HG03378 (cell line): ENCODE results near the gene C9orf72.
A peak's percentile ranks its signal among the peaks of the same experiment; 100 is the strongest.

Source experiments
- ATAC-seq: cut with Tn5 transposase; IDR thresholded peaks from one replicate; pipeline ENCODE4 v1.9.1; 2021; ENCODE audit warnings: mild to moderate bottlenecking, moderate library complexity; ENCODE audit not compliant: unreplicated experiment

The C9orf72 gene

DNA sequence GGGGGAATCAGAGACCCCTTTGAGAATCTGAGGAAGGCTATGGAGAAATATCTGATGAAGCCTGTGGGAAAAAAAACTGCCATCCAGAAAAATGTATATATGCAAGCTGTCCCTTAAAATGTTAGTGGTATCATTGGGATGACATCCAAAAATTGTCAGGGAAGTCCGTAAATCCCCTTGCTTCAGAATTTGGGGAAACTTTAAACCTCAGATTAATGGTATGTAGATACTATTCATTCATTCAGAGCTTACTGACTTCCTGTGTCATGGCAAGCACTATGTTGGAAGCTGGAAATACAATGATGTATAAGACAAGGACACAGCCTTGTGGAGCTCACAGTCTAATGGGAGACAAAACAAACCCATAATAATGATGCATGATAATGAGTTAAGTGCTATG lies 32.8 kb downstream of the C9orf72 start:
- ATAC-seq = no peak

DNA sequence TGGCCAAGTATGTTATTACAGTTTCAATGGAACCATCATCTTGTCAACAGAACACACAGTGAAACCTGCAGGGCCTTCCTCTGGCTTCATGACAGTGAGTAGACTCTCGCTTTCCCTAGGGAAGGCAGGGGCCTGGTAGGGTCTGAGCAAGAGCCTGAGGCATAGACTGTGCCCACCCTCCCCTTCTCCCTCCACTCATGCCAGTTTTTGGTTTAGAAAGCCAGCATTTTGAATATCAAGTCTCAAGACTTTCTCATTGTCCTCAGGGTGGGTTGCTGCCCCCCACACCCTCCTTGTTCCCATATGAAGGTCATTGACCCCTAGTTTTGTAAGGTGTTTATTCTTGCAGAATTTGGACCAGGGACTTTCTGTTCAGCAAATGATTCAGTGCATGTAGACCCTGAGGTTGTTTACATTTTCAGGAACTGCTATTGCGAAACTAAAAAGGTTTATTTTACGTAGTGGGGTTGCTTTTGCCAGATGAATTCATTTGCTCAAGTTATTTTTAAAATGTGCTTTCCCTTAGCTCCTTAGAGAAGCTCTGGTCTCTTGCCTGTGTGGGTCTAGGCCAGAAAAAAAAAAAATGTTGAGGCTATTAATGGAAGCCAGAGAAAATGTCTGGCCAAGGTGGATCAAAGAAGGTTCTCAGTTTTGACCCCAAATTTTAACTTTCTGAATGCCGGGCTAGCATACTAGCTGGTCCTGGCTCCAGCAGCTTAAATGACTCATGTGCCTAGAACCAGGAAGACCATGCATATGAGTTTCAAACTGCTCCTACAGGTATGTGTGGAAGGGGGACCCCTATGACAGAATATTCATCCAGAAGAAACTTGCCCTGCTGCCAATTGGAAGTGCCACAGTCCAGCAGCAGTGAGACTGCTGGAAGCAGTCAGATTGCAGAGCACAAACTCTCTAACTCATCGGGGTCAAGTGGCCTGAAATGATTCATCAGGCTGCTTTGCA lies 33.5 kb downstream of the C9orf72 start:
- ATAC-seq = peak; percentile 38

DNA sequence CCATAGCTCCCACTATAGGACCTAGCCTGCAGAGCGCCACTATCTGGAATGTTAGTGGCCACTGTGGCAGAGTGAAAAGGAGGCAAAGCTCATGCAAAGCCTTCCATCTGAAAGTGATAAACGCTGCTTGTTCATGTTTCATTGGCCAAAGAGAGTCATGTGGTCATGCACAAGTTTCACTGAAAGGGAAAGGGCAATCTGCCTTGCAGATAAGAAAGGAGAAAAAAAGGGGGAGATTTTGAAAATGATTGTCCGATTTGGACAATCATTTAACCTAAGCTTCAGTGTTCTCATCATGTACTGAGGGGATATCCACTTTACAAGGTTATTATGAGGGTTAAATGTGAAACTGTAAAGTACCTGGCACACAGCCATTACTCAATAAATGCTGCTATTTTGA lies 34.6 kb downstream of the C9orf72 start:
- ATAC-seq = peak; percentile 67

DNA sequence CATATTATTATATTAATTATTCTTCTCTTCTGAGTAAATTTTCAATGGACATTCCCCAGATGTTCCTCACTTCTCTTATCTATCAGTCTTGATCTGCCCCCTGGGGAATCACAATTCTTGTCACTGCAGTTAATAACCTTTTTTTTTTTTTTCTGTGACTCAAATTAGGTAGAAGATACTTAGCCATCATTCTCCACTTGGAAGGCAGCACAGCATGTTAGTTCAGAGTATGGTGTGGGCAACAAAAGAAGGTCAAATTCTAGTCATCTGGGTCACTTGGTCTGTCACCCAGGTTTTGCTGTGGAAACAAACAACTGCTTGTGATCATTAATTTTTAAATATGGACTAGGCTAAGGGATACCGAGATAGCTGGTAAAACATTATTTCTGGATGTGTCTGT lies 35.5 kb downstream of the C9orf72 start:
- no peak for ATAC-seq

DNA sequence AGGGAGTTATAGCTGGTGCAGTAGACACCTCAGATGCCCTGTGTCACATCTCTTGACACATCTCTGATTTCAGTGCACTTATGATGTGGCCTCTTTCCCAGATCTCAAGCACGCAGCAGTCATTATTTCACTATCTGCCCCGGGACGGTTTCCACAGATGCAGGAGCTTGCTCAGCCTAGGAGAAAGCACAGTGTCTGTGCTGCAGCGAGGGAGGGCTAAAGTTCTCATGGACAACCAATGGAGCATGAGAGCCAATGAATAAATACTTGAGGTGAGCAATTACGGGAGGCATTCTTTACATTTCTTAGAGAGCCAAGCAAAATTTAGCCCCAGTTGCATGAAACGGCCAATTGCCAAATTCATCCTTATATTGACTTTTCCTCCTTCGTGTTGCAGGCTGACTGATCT lies 36.2 kb downstream of the C9orf72 start:
- ATAC-seq = no peak

DNA sequence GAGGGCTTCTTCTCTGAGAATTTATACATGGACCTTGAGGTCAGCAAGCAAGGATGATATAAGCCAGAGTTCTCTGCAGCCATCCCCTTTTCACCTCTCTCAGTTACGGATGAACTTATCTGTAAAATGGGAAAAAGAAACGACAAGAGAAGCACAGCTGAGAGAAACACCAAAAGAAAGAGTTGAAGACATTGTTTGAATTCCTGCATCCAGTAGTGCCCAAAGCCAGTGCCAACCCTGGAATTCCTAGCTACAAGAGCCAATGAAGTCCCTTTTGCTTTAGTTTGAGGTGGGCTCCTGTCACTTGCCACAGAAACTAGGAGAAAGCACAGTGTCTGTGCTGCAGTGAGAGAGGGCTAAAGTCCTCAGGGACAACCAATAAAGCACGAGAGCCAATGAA lies 37.1 kb downstream of the C9orf72 start:
- ATAC-seq = no peak

DNA sequence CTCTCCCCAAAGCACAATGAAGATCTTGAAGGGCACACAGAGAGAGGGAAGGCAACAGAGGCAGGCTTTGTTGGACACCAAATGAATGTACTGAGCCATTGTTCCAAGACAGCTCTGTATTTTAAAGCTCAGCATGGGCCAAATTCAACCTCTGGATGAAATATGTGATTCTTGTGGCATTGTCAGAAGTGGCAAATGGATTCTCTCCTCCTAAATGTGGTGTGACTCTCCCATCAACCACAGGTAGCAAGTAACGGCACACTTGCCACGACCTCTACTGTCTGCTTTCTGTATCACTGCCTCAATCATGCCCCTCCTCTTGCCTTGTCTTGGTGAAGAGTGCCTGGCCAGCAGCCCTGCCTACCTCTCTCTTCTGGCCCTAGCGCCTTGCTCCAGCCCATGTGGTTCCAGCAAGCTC lies 37.6 kb downstream of the C9orf72 start:
- ATAC-seq = no peak

DNA sequence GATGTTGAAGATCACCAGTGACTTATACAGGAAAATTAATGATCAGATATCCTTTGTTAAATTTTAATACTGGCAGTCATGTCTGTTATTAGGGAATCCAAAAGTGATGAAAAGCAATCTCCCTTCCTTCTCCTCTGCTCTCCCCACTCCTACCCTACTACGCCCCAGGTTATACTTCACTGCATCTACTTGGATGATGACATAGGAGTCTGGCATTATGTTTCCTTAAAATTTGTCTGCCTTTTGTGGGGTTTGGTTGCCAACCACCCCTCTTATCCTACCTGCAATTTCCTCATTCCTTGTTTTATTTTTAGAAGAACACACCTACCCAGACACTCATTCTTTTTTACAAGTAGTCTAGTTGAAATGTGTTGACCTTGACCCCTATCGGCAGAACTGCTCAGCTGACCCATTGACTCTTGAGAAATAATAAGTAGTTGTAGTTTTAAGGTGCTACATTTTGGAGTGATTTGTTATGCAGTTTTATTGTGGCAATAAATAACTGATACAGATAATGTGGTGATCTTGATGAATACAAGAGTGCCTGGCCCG lies 38.5 kb downstream of the C9orf72 start:
- ATAC-seq = no peak

DNA sequence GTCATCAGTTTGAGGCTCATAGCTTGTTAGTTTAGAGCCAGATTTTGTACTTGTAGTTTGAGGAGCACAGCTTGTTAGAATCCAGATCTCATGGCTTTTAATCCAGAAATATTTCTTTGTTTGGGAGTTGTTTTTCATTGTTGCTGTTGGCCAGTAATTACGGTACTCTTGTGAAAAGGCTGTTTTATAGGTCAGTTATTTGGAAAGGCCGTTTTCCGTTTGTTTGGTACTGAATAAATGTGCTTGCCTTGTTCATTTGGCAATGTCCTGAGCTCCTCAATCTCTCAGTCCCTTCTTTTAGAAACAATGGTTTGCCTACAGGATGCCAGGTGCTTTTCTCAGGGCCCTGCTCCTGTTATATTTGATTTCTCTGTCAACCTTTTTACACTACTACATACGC lies 39.1 kb downstream of the C9orf72 start:
- no peak for ATAC-seq

DNA sequence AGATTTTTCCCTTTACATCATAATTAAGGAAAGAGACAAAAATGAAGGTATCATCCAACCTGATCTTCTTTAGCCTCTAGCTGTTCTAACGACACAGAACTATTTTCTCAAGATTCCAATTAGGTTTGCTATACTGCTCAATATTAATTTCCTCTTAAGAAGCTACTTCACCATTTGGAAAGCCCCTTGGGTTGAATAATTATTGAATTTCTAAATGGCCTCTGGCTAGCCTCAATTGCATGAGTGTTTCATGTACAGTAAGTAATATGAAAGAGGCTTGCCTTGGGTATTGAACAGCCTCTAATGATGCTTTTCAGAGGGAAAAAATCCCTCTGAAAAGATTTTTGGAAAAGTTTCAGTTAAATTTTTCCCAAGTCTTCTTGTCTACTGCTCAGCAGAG lies 40.0 kb downstream of the C9orf72 start:
- ATAC-seq = no peak

DNA sequence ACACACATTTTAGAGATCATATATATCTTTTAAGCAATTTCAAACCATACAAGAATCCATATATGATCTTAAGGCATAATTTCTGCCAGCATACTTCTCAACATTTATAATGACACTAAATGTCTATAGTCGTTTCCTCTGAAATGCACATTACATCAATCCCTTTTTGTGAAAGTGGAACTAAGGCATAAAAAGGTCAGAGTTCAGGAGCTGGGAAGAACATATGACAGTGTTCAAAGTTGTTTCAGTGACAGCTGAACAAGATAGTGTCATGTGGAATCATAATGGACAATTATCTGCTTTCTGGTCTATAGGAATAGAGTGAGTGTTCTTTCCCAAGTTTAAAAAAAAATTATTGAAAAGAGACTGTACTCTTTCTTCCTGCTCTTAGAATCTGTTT lies 41.2 kb downstream of the C9orf72 start:
- ATAC-seq = no peak

DNA sequence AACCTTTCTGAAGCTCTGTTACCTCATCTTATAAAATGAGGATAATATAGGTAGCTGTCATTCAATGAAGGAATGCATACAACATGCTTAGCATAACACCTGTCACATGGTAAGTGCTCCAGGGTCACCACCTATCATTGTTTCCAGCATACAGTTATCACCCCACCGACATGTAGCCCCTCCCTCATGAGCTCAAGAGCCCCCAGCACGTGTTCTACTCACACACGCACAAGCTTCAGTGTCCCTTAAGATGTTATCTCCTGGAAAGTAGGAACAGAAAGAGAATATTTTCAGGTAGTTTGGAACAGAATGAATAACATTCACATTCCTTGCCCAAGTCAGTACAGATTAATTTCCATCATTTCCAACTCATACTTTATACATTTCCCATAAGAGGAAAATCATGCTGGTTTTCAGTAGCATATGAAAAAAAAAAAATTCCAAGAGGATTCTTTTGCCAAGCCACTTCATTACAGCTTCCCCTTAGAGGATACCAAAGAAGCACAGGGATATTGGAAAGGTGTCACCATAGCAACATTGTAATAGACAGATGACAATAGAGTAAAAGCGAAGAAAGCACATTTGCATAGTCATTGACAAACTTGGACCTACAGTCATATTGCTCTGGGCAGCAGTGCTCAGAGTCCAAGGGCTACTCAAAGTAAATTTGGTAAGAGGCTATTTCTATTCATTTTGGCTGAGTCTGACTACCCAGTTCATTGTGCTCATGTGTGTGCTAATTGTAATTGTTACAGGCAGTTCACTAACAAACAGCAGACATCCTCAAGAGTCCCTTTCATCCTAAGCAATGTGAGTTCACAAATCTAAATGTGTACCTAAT lies 42.1 kb downstream of the C9orf72 start:
- ATAC-seq = no peak

DNA sequence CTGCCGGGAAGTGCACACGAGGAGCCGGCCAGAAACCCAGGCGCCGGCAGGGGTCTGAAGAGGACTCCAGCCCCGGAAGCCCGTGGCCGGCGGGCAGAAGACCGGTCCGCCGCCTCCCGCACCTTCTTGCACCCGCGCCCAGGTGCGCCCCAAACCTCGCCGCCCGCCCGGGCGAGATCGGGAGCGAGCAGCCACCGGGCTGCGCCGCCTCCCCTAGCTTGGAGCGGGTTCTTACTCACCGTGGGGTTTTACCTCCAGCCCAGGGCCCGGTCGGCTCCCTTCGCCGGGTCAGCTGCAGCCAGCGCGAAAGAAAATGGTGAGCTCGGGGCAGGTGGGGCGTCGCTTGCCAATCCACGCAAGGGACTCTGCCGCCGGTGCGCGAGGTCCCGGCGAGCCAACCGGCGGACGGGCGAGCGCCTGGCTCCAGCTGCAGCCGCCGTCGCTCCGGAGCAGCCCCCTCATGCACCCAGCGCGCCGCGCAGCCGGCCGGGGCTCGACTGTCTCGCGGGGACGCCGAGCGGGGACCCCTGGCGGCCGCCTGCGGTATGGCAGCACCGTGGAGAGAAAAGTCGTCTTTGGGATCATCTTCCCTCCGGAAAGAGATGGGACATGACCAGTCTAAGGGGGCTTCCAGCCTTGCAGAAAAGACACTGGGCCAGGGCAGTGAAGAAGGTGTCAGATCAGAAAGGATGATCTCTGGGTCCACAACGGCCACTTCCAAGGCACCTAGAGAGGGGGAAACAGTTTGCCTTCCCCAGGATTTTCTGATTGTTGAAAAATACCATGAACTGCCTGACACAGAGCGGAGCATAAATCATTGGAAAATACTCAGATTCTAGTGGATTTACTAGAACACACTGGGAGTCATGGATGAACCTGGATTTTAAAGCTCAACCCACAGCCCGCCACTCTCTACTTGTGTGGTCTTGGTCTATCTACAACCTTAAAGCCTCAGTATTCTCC lies 43.7 kb downstream of the C9orf72 start, which contains the start of gene MOB3B:
Gene MOB3B (minus strand): TSS at position 499 of the 963 bp plus-strand sequence. CDS start 74,264 bp downstream, outside the sequence.
- ATAC-seq = peak; percentile 51

DNA sequence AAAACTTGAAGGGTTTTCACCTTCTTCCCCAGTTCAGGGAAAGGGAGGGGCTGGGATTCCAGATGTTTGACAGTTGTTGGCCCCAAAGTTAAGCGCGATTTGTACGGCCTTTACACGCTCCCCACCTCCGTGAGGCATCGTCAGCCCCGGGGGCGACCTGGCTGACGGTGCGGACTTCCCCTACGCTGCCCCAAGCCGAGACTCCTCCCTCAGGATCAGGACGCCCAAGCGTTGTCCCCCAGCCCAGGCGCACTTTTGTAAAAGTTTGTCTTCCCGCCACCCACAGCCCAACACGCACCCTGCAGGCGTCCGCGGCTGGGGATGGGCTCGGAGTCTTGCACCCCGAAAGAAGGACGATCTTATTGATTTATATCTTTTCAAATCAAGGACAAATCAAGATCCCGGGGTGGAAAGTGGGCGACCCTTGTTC lies 44.4 kb downstream of the C9orf72 start:
- ATAC-seq = peak; percentile 32

DNA sequence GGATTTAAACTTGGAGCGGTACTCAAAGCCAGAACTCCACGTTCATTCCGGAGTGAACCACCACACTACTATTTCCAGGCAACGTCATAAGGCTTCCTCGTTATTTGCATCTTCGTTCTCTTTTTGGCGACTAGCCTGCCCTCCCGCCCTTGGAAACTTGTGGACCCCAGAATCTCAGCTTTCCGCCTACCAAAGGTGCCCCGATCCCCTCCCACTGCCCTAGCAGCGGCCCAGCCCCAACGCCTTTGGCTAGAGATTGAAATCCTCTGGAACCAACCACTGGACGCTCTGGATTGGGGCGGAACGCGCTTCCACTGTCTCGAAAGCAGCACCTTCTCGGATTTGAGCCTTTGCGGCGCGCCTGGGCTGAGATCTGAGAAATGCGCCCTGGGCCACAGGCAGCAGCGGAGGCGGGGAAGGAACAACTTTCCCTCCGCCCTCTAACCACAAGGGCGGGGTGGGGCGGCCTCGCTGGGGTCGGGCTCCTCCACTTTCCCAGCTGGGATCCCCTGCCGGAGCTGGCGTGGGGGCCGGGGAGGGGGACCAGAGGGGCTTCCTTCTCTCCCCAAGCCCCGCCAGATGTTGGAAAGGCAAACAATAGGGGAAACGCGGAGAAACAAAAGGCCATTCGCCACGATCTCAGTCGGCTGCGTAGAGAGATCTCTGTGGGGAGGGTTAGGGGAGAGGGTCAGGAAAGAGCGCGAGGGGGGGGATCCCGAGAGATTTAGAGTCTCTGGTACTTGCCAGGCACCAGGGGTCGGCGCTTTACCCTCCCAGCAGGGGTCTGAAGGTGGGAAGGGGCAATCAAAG lies 45.0 kb downstream of the C9orf72 start:
- ATAC-seq = peak; percentile 59

DNA sequence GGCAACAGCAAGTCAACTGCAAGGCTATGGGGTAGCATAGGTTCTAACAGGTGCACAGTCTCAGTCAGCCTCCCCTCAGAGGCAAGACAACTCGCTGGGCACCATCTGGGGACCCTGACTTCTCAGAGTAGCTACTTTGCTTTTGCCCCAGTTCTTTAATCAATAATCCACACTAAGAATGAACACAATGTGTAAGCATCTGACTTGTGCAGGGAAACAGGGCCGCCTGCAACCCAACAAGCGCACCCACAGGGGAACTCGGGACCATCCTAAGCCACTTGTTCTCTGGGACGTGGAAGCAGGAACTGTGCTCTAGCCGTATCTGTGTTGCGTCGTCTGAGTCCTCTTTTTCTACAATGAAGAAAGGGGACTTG lies 45.6 kb downstream of the C9orf72 start:
- ATAC-seq = no peak

DNA sequence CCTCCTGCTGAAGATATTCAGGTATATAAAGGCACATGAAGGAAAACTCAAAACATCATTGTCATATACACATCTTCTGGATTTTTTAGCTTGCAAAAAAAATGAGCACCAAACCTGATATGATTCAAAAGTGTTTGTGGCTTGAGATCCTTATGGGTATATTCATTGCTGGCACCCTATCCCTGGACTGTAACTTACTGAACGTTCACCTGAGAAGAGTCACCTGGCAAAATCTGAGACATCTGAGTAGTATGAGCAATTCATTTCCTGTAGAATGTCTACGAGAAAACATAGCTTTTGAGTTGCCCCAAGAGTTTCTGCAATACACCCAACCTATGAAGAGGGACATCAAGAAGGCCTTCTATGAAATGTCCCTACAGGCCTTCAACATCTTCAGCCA lies 49.0 kb downstream of the C9orf72 start, which contains the start of gene IFNK:
Gene IFNK (plus strand): TSS at position 55 of the 400 bp plus-strand sequence. CDS start 47 bp downstream, at position 102.
- ATAC-seq = no peak

DNA sequence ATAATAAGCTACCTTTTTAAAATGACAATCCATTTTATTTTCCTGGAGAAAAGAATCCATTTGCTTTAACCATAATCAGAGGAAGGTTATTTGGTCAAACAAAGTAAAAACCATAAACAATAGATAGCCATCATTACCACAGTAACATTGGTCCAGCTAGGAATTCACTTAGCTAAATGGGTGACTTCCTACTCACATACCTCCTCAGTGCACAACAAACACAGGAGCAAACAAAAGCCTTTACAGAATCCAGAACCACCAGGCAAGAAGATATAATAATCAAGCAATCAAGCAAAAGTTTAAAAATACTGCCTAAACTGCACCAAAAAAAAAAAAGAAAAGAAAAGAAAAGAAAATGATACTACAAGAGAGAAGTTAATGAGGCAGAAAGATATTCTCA lies 50.1 kb downstream of the C9orf72 start:
- no peak for ATAC-seq

DNA sequence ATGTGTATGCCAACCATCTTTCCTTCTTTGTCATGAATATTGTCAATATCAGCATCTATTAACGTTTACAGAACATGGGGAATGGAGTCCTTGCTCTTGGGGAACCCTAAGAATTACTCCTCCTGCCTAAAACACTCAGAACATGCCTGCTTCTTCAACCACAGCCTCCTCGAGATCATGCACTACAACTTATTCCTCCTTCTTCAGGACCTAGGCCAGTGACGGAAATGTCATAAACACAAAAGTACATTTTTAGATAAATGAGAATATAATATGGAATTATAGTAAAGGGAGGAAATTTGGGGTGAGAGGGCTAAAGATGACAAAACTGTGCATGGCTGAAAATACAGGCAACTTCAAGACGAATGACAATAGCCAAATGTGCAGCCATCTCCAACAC lies 52.3 kb downstream of the C9orf72 start:
- no peak for ATAC-seq
